HTR-8/SVneo (cell line): ENCODE measurements around the gene TMED8.
"Not testable (repeated sequence)": the region's sequence is repeated elsewhere in the genome, so short reads cannot be mapped to it uniquely, and the experiment has no call there.

ENCODE experiments used
- DNase-seq: peaks from one replicate; pipeline ENCODE4 v3.0.0; 2011; ENCODE audit warnings: low spot score, mixed read lengths; ENCODE audit not compliant: insufficient read length
- FAIRE-seq: peaks from 2 replicates; lab custom pipeline; 2011; peaks lifted over from hg19 to GRCh38; lab: Jason Lieb, UNC

TMED8 gene

GRCh38 chr14:77376771-77377501, at the start of gene TMED8, which contains the start of gene SAMD15:
Gene TMED8, minus strand, starts transcription at chr14:77377094. Its CDS starts 41 bp downstream, at chr14:77377053.
Gene SAMD15, plus strand, starts transcription at chr14:77377379. Its CDS starts 40 bp downstream, at chr14:77377419.
- DNase-seq (peak; percentile 98), FAIRE-seq (peak; percentile 91)

- DNase-seq (no peak), FAIRE-seq (no peak)
Observed at GRCh38 chr14:77426396-77426795, 49.5 kb upstream of the TMED8 start.

GRCh38 chr14:77424862-77425261, 48.0 kb upstream of the TMED8 start:
- peak; percentile 81 for FAIRE-seq
- no peak for DNase-seq

- FAIRE-seq (peak; percentile 67), DNase-seq (no peak)
Observed at GRCh38 chr14:77423423-77423822, 46.5 kb upstream of the TMED8 start, which contains the start of gene NOXRED1. Gene NOXRED1, minus strand, starts transcription at chr14:77423523. Its CDS starts 634 bp downstream, at chr14:77422889.

GRCh38 chr14:77421201-77421600, 44.3 kb upstream of the TMED8 start:
- no peak for DNase-seq

GRCh38 chr14:77416836-77417235, 39.9 kb upstream of the TMED8 start:
- FAIRE-seq (no peak), DNase-seq (no peak)

More at GRCh38 chr14:77421201-77421600, 44.3 kb upstream of the TMED8 start:
- no peak for FAIRE-seq

- not testable (repeated sequence) for DNase-seq, FAIRE-seq
Observed at GRCh38 chr14:77416098-77416497, 39.2 kb upstream of the TMED8 start.

- not testable (repeated sequence) for FAIRE-seq, DNase-seq
Observed at GRCh38 chr14:77415403-77416030, 38.6 kb upstream of the TMED8 start.

GRCh38 chr14:77409131-77409533, 32.2 kb upstream of the TMED8 start:
- no peak for DNase-seq
- peak; percentile 44 for FAIRE-seq

- DNase-seq: no peak
- no peak for FAIRE-seq
Observed at GRCh38 chr14:77407158-77407557, 30.3 kb upstream of the TMED8 start.

GRCh38 chr14:77406718-77407117, 29.8 kb upstream of the TMED8 start:
- DNase-seq (no peak), FAIRE-seq (peak; percentile 59)

GRCh38 chr14:77406086-77406485, 29.2 kb upstream of the TMED8 start:
- FAIRE-seq (peak; percentile 33), DNase-seq (no peak)

GRCh38 chr14:77403768-77404167, 26.9 kb upstream of the TMED8 start:
- no peak for FAIRE-seq
- no peak for DNase-seq

GRCh38 chr14:77400216-77400615, 23.3 kb upstream of the TMED8 start:
- DNase-seq (no peak), FAIRE-seq (peak; percentile 58)

GRCh38 chr14:77390188-77390587, 13.3 kb upstream of the TMED8 start:
- no peak for FAIRE-seq

GRCh38 chr14:77378701-77379100, 1.8 kb upstream of the TMED8 start:
- DNase-seq: no peak
- FAIRE-seq: no peak

More at GRCh38 chr14:77390188-77390587, 13.3 kb upstream of the TMED8 start:
- no peak for DNase-seq

GRCh38 chr14:77377502-77377844, 579 bp upstream of the TMED8 start:
- FAIRE-seq: no peak
- DNase-seq: no peak

- DNase-seq: peak; percentile 55
- peak; percentile 23 for FAIRE-seq
Observed at GRCh38 chr14:77375973-77376770, 722 bp downstream of the TMED8 start.

GRCh38 chr14:77375164-77375950, 1.5 kb downstream of the TMED8 start:
- DNase-seq: no peak

GRCh38 chr14:77372304-77372841, 4.5 kb downstream of the TMED8 start:
- no peak for DNase-seq
- no peak for FAIRE-seq

More at GRCh38 chr14:77375164-77375950, 1.5 kb downstream of the TMED8 start:
- no peak for FAIRE-seq
